Measurements from ENCODE around the gene CAMK2N2.
"Not testable (repeated sequence)": the region's sequence is repeated elsewhere in the genome, so short reads cannot be mapped to it uniquely, and the experiment has no call there.

The CAMK2N2 gene

DNA sequence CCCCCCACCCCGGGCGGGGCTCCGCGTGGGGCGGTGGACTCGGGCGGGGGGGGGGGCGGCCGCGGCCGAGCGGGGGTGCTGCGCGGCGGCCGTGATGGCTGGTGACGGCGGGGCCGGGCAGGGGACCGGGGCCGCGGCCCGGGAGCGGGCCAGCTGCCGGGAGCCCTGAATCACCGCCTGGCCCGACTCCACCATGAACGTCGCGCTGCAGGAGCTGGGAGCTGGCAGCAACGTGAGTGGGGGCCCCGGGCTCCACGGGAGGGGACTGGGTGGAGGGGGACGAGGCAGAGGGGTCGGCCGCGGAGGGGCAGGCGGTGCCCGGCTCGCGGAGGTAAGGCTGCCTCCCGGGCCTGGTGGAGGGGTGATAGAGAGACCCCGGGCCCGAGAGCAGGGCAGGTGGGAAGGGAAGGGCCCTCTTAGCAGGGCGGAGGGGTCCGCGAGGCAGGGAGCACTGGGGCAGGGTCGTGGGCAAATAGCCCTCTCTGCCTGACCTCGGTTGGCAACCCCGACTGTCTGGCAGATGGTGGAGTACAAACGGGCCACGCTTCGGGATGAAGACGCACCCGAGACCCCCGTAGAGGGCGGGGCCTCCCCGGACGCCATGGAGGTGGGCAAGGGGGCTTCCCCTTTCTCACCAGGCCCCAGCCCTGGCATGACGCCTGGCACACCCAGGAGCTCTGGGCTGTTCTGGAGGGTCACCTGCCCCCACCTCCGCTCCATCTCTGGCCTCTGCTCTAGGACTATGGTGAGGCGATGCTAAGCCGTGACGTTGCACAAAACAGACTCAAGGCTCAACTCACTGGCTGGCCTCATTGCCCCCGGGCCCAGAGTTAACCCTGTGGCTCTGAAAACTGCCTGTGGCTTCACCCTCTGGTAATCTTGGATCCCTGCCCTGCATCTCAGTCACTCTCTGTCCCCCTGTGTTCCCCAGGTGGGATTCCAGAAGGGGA, 14.9 kb upstream of the CAMK2N2 start, which contains the start of gene ECE2:
ECE2 (plus strand) TSS at position 62 of the 950 bp plus-strand sequence; CDS start at position 194, 132 bp downstream.
- DNase-seq (ENCODE audit: low read depth): no peak
- TF ChIP-seq, protein P1, sequence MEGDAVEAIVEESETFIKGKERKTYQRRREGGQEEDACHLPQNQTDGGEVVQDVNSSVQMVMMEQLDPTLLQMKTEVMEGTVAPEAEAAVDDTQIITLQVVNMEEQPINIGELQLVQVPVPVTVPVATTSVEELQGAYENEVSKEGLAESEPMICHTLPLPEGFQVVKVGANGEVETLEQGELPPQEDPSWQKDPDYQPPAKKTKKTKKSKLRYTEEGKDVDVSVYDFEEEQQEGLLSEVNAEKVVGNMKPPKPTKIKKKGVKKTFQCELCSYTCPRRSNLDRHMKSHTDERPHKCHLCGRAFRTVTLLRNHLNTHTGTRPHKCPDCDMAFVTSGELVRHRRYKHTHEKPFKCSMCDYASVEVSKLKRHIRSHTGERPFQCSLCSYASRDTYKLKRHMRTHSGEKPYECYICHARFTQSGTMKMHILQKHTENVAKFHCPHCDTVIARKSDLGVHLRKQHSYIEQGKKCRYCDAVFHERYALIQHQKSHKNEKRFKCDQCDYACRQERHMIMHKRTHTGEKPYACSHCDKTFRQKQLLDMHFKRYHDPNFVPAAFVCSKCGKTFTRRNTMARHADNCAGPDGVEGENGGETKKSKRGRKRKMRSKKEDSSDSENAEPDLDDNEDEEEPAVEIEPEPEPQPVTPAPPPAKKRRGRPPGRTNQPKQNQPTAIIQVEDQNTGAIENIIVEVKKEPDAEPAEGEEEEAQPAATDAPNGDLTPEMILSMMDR (conservative IDR thresholded peaks at IDR 0.05; ENCODE audit: control insufficient read depth, insufficient read depth, low read depth, low read length): no peak
- no peak within 1 kb of the TSS for H3K4me3 ChIP-seq (ENCODE audit: control insufficient read depth, low read depth, low read length)

DNA sequence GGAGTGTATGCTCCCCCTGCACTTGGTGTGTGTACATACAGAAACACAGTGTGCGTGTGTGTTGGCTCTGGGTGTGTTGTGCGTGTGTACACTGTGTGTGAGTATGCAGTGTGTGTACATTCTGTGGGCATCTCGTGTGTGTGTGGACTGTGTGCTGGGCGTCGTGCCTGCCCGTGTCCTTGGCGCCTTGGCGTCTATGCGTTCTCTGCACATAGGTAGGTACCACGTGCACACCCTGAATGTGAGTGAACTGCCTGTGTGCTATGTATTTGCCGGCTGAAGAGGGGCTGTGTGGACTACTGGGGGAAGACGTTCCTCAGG, 14.0 kb upstream of the CAMK2N2 start:
- TF ChIP-seq, protein P1 (conservative IDR thresholded peaks at IDR 0.05; ENCODE audit: control insufficient read depth, insufficient read depth, low read depth, low read length): no peak
- H3K4me3 ChIP-seq (ENCODE audit: control insufficient read depth, low read depth, low read length): no peak overlapping the region
- DNase-seq (ENCODE audit: low read depth): no peak

DNA sequence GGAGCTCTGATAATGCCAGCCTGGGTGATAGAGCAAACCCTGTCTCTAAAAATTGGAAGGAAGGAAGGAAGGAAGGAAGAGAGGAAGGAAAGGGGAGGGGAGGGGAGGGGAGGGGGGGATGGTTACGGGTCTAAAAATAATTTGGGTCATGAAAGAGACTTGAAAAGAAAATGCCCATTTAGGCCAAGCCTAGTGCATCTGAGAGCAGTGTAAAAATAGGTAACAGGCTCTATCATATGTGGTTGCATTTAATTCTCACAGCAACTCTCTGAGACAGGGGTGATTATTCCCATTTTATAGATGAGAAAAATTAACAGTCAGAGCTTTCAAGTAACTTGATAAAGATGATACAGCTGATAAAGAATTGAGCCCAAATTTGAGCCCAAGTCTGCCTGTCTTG, 10.9 kb upstream of the CAMK2N2 start:
- TF ChIP-seq, protein P1 (conservative IDR thresholded peaks at IDR 0.05; ENCODE audit: control insufficient read depth, insufficient read depth, low read depth, low read length): no peak
- H3K4me3 ChIP-seq (ENCODE audit: control insufficient read depth, low read depth, low read length): no peak overlapping the region
- DNase-seq (ENCODE audit: low read depth): no peak

DNA sequence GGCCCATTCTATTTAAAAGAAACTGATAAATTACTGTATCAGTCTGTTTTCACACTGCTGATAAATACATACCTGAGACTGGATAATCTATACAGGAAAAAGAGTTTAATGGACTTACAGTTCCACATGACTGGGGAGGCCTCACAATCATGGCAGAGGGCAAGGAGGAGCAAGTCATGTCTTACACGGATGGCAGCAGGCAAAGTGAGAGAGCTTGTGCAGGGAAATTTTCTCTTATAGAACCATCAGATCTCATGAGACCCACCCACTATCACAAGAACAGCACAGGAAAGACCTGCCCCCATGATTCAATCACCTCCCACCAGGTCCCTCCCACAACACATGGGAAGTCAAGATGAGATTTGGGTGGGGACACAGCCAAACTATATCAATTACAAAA, 5.9 kb upstream of the CAMK2N2 start:
- DNase-seq (ENCODE audit: low read depth); H3K4me3 ChIP-seq (ENCODE audit: control insufficient read depth, low read depth, low read length): not testable (repeated sequence)

DNA sequence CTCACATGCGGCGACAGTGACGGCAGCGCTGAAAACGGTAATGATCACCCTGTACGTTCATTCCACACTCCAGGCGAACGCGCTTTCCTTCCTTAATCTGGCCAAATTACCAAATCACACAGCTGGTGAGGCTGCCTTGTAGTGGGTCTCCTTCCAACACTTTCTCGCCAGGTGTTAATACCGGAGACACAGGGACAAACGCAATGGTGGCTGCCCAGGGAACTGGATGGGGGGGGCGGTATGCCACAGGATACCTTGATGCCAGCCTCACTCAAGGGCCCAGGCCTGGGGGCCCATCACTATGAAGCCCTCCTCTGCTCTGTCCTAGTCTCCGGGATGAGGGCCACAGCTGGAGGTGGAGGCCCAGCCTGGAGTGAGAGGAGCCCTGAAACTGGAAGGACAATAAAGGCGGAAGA, 1.4 kb upstream of the CAMK2N2 start:
- TF ChIP-seq, protein P1 (conservative IDR thresholded peaks at IDR 0.05; ENCODE audit: control insufficient read depth, insufficient read depth, low read depth, low read length): no peak
- H3K4me3 ChIP-seq (ENCODE audit: control insufficient read depth, low read depth, low read length): no peak overlapping the region
- no peak for DNase-seq (ENCODE audit: low read depth)

DNA sequence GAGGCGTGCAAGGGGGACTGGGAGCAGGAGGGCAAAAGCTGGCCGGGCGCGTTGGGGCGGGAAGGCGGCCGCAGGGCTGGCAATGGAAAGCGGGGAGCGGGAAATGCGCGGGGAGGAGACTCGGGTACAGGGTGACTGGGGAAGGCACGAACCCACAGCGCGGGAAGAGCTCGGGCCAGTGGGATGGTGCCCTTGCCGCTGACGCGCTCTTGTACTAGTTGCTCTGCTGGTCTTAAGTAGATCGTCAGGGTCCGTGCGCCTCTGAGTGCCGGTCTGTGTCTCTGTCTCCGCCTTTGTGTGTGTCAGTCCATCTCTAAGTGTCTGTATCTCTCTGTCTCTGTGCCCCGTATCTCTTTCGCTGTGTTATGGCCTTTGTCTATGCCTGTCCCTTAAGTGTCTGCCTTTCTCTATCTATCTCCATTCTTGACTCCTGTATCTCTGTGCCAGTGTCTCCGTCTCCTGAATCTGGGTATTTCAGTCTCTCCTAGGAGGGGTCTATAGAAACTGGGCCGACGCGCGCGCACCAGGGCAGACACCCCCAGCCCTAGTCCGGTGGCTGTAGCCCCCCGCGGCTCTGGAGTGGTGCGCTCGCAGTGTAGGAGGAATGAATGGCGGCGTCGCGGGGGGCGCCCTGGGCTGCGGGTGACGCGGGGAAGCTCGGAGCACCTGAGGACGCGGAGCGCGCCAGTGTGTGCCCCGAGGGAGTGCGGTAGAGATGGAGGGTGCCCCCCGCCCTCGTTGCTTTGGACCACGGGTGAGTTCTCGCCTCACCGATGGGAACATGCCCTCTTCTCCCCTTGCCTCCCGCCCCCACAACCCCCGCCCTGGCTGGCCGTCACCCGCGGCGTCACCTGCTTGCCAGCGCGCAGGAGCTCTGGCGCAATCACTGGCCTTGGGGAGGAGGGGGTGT, 756 bp upstream of the CAMK2N2 start:
- TF ChIP-seq, protein P1 (conservative IDR thresholded peaks at IDR 0.05; ENCODE audit: control insufficient read depth, insufficient read depth, low read depth, low read length): no peak
- H3K4me3 ChIP-seq (ENCODE audit: control insufficient read depth, low read depth, low read length): peak overlapping the region; percentile 47
- DNase-seq (ENCODE audit: low read depth): peak; percentile 37

Data from fibroblast of mammary gland (primary cell).